GM19324 (cell line): ENCODE measurements around the gene GPR153.

Source experiments
- ATAC-seq: cut with Tn5 transposase; IDR thresholded peaks from one replicate; pipeline ENCODE4 v1.9.1; 2021; ENCODE audit warnings: mild to moderate bottlenecking, moderate library complexity; ENCODE audit not compliant: unreplicated experiment, low FRiP score

GPR153 gene

DNA sequence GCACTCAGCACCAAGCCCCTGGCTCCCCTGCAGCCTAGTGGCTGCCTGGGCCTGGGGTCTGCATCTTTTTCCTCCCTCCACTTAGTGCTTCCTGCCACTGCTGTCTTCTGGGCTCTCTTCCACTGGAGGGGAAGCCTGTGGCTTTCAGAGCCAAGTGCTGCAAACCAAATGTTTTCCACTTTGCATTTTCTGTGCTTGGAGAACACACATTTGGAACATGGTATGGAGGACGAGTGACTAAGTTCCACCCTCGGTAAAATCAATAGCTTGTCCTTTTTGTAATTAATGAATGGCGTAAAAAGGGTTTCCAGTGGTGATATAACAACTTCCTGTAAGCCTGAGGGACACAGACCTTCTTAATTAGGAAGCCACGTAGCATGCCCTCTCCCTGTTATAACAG lies 10.1 kb upstream of the GPR153 start:
- ATAC-seq = no peak

DNA sequence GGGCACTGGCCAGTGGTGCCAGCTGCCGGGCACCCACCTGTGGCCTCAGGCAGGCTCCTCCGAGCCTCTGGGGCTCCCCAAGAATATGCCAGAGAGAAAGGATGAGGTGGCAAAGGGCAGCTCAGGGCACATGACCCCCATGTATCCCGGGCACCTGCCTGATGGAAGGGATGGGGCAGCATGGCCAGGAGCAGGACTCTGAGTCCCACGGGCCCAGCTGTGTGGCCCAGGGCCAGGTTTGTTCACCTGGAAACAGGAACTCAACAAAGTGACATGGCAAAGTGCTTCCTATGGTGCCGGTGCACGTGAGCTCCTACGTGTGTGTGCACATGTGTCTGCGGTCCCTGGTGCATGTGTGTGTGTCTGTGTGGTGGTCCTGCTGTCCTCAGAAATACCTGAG lies 9.5 kb upstream of the GPR153 start:
- ATAC-seq = no peak

DNA sequence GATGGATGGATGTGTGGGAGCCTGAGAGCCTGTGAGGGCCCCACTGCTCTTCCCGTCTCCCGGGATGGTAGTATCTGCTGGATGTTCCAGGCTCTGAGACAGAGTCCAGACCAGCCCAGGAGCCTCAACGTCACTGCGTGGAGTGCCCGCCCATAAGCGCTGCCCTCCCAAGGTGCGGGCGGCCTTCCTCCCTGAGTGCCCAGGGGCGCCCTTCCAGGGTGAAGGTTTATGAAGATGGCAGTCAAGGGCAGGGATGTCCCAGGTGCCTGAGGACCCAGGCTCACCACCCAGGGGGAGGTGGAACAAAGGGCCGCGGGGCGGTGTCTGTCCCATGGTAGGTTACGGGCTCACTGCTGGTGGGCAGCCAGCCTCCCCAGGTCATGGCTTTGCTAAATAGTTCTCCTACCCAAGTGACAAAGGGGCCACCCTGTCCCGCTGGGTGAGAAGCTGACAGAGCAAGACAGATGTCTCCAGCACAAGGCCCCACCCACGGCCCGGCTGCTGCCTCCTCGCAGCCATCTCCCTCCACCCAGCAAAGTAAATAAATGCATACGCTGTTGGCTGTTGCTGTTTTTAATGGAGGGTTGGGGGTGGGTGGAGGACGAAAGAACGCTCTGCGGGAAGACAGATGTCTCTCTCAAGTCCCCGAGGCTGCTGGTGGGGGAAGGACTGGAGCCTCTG lies 9.0 kb upstream of the GPR153 start:
- ATAC-seq = no peak

DNA sequence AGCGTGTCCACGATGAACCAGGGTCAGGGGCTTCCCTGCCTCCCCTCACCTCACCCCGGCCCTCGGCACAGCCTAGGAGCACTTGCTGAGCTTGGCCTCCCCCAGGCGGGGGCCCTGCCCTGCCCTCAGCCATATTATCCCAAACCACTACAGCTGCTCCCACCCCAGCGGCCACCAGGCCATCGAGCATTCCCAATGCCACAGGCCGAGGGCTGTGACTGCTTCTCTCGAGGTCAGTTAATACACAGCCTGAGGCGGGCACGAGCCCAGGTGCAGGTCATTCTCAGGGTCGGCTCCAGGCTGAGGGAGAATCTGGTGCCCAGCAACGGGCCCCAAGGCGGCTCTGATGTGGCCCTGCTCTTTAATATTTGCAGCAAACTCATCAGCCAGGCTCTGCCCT lies 8.4 kb upstream of the GPR153 start:
- no peak for ATAC-seq

DNA sequence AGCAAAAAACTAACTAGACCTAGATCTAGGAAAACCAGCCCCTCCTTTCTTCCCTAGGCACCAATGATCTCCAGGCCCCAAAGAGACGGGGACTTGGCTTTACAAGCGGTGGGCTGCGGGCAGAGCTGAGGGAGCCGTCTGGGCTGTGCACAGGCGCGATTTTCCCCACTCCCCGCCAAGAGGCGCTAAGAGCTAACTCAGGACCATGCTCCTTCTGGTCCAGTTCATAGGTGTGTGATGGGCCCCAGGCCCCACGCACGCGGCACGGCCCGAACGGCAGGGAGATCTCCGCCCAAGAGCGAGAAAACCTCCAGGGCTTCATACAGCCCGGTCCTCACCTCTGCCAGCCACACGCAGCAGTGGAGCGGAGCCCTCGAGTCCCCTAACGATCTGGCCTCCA lies 7.5 kb upstream of the GPR153 start:
- no peak for ATAC-seq

DNA sequence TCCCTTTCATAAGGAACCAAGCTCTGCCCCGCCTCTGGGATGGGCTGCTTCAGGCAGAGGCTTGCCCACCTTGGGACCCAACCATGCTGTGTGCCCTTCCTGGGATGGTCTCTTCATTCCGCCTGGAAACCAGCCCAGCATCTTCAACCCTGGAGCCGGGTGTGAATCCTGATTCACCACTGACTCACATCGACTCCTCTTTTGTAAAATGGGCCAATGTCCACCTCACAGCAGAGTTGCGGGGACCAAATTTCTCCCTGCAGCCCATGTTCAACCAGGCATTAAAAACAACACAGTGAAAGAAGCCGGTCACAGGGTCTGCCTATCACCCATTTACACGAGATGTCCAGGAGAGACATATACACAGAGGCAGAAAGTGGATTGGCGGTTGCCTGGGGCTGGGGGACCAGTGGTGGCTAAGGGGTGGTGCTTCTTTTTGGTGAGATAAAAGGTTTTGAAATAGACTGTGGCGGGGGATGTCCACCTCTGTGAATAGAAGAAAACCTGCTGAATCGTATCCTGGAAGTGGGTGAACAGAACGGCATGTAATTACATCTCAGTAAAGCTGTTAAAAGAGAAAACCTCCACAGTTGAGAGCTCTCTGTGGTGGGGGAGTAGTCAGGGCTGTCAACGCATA lies 6.9 kb upstream of the GPR153 start:
- ATAC-seq = no peak

DNA sequence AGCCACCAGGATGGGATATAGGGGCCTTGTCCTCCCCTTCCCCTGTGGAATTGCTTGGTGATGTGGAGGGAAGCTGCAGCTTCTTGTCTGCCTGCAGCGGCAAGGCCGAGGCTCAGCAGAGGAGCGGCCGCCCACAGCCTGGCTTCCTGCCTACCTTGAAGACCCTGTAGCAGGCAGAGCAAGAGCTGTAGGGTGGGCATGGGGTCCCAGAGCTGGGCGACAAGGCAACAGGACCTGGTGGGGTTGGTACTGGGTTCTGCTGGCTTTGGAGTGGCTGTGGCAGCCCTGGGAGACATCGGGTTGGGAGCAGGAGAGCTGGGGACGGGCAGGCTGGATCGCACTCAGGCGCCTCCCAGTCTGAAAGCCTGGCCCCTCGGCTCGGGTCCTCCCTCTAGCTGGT lies 5.7 kb upstream of the GPR153 start:
- no peak for ATAC-seq

DNA sequence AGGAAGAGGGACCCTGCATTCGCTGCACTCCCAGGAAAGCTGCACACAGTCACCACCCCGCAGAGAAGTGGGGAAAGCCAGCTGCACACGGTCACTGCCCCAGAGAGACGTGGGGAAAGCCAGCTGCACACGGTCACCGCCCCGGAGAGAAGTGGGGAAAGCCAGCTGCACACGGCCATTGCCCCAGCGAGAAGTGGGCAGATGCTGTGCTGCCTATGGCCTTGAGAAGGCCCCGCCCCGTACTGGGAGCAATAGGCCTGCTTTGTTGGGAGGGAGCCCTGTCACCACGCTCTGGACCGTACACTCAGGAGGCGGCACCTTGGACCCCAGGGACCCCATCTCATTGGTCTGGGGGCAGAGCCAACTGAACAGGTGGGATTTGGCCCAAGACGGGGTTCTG lies 4.3 kb upstream of the GPR153 start:
- no peak for ATAC-seq

DNA sequence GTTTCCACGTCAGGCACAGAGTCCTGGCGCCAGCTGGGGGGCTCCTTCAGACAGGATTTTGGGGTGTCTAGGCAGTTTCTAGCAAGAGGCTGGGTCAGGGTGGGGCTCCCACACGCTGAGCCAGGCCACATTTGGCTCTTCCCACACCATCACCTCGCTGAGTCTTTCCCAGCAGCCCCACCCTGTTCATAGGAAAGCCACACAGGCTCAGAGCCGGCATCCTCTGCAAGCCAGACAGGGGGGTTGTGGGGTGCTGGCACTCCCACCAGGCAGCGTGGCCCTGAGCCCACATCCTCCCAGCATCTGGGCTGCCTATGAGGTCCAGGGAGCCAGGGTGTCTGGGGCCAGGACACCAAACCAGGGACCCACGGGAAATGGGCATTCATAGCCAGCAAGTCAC lies 2.8 kb upstream of the GPR153 start:
- ATAC-seq = no peak

DNA sequence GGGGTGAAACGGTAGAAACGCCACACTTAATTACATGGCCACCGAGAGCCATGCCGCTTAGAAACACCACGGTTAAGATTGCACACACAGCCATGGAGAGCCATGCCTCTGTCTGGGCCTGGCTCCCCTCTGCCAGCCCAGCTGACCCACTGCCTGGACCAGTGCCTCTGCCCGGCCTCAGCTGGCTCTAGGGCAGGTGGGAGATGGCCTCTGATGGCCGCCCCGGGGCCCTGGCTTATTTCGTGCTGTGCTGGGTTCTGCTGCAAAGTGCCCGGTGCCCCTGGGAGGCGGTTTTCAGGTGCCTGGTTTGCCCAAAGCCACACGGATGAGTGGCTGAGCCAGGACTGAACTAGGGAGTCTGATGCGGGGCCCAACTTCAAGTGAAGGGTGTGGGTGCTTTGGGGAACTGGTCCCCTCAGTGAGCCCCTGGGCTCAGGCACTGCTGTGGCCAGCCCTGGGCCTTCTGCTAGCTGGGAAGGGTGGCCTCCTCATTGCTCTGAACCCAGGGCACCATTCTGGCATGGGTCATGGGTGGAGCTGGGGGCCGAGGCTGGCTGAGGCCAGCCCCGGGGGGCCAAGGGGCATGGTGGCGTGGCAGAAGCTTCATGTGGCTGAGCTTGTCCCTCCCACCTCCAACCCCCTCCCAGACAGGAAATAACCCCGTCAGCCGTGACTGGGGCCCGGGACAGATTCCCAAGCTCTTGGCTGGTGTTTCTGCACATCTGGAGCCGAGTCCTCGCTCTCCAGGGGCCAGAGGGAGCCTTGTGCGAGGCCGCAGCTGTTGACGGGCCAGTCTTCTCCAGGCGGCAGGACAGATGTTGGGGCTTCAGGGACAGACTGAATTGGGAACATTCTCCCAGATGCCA lies 1.9 kb upstream of the GPR153 start:
- no peak for ATAC-seq

DNA sequence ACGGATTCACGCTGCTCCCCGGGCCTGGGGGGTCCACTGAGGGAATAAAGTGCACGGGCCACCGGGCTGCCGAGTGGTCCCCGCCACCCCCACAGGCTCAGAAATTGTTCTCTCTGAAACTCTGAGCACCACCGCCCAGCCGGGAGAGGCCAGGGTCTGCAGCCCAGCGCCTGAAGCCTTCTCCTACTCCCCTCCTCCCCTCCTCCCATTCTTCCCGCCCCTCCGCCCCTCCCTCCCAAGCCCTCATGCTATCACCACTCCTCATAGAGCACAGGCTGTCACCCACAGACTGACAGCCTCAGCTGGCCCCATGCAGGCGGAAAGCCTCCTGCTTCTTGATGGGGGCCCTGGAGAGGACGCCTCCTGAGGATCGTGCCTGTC lies 707 bp upstream of the GPR153 start:
- ATAC-seq = no peak

DNA sequence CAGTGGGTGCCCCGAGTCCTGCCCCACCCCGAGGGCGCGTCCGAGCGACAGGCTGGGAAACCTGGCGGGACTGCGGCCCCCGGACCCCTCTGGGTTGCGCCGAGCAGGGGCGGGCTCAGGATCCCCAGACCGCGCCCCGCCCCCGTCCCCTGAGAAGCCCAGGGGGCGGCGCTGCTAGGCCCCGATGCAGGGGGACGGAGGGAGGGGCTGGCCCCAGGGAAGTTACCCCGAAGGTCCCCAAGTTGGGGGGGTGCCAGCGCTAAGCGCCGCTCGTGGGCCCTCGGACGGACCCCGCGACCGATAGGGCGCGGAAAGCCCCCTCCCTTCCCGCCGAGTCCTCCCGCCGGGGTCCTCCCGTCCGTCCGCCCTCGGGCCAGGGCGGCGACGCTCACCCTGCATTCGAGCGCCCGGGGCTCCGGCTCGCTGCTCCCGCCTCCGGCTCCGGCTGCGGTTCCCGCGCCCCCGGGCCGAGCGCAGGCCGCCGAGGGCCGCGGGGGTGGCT lies 414 bp downstream of the GPR153 start:
- no peak for ATAC-seq

DNA sequence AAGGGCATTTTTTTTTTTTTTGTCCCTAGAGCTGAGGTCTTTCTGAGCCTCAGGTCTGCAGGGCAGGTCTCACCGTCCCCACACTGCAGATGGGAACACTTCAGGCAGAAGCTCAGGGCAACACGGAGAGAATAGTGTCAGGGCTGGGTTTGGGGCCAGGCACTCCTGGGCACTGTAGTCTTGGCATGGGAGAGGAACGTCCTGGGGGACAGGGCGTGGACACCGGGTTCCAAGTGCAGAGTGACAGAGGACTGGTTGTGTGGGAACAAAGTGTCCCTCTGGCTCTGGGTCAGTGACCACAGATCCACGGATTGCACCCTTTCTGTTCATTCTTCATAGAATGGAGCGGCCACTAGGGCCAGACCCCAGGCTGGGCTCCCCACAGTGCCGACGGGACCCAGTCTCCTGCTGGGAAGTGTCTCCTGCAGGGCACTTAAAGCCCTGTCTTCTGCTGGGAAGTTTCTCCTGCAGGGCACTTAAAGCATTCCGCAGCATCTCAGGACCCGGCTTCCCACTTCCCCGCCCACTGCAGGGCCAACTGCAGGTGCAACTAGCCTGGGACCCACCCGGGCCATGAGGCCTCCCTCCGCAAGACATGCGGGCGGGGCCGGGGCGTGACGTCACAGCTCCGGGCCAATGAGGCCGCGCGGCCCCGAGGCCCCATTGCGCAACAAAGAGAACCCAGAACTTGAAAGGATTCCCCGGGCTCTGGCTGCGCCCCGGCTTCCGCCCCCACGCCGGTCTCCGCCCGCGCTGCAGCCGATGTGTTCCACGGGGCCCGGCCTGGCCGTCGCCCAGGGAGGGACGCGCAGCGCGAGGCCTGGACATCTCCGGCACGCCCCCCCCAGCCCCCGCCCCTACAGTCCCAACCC lies 1.2 kb downstream of the GPR153 start:
- no peak for ATAC-seq

DNA sequence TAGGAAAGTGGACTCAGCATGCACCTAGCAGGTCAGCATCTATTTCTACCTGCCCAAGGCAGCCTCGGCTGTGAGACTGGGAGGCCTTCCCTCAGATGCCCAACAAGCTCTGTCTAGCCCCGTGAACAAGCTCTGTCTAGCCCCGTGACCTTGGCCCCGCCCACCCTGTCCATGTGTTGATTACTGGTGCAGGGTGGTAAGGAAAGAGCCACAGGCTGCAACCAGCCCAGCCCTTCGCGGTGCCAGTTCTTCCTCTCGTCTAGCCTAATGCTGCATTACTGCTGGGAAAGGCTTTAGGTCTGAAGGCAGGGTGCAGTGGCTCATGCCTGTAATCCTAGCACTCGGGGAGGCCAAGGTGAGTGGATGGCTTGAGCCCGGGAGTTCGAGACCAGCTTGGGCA lies 2.2 kb downstream of the GPR153 start:
- ATAC-seq = no peak

DNA sequence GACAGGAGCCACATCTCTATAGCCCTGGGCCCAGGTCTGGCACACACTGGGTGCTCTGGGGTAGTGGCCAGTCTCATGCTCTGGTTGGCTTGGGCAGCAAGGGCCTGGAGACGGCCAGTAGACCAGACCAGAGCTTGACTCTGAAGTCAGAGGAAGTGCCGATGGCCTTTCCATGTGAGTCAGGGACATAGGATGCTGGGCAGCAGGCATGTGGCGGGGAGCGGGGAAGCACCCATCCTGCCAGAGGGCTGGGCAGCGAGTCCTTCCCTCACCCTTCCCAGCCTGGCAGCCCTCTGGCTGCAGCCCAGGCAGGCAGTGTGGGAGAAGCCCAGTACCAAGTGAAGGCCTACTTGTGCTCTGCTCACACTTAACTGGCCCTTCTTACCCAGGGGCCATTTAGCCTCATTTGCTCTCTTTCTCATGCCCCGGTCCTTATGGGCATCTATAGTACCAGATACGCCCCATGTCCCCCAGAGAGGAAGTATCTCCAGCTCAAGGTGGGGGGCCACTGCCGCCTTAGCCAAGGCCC lies 3.3 kb downstream of the GPR153 start:
- ATAC-seq = no peak

DNA sequence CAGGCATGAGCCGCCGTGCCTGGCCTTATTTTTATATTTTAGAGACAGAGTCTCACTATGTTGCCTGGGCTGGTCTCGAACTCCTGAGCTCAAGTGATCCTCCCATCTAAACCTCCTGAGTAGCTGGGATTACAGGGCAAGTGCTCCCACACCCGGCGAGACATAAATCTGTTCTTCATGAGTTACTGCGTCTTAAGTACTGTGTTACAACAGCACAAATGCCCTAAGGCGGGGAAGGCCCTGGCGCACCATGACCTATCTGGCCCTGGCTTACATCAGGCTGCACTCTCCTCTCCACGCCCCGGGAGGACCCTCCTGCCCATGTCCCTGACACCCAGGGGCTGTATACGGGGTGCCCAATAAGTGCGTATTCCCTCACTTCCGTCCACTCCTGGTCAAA lies 4.3 kb downstream of the GPR153 start:
- no peak for ATAC-seq

DNA sequence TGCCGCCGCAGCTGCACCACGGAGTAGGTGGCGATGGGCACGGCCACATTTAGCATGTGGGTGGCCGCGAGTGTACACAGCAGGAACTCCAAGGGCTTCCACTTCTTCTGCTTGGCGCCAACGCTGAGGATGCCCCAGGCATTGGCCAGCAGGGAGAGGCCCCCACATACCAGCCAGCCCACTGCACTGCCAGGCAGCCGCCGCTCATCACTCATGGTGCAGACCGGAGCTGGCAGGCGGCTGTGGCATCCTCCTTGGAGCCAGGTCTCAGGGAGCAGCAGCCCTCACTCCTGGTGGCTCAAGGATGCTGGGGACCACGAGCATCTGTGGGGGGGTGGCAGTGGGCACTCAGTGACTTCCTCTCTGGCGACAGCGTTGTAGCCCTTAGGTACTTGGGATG lies 6.2 kb downstream of the GPR153 start:
- no peak for ATAC-seq

DNA sequence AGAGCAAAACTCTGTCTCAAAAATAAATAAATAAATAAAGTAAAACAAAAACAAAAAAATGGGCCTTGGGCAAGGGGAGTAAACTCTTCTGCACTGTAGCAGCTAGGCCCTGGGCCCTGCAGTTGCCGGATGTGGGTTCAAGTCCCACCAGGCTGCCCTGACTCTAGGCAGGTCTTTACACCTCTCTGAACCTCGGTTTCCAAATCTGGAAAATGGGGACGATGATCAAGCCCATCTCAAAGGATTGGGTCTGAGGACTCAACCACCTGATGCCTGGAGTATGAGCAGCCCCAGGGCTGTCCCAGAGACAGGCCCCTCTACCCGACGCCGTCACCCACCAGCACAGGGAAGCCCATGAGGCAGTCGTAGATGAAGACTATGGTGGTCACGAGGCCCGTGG lies 7.5 kb downstream of the GPR153 start:
- no peak for ATAC-seq

DNA sequence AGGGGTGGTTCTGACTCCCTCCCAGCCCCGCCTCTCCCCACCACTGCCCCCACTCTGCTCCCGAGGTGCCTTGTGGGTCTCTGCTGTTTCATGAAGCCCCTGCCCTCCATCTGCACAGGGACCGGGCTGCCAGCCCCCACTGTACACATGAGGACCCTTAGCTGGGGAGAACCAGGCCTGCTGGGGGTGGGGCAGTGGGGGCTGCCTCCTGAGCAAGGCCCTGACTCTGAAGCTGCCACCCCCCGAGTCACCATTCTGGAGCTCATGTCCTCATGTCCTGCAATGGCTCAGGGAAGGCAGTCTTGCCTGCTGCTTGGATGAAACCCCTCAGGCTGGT lies 8.6 kb downstream of the GPR153 start:
- ATAC-seq = no peak

DNA sequence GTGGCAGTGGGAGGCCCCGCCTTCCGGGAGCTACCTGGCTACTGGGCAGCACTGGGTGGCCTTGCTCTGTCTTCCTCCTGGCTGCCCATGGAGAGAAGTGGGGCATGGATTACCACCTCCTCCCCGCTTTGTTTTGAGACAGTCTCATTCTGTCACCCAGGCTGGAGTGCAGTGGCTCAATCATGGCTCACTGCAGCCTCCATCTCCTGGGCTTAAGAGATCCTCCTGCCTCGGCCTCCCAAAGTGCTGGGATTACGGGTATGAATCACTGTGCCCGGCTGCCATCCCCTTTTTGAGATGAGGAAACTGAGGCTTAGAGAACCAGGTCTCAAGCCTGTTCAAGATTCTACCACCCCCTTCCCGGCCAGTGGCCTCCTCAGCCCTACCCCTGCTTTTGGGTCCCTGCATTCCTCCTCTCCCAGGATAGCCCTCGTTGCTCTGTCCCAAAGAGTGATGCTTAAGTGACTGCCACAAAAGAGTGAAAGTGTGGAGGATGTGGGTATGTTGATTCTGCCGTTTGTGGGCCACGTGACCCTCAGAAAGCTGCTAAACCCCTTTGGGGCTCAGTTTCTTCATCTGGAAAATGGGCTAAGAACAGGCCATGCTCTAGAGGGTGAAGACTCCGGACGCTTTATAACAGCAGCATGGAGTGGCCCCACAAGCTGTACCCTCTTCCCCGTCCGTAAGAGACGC lies 9.1 kb downstream of the GPR153 start:
- no peak for ATAC-seq
